ENCODE results near the gene APOBEC3G. TPM values are rescaled to one million over a fixed set of nuclear protein-coding genes. Genes with fewer than 3 reads are reported as not detected.
"Not testable (repeated sequence)": the region's sequence is repeated elsewhere in the genome, so short reads cannot be mapped to it uniquely, and the experiment has no call there.

Gene APOBEC3G
- total and polyA plus RNA-seq, 2 experiments from 2014 or later: 1.3 to 4.6 TPM

DNA sequence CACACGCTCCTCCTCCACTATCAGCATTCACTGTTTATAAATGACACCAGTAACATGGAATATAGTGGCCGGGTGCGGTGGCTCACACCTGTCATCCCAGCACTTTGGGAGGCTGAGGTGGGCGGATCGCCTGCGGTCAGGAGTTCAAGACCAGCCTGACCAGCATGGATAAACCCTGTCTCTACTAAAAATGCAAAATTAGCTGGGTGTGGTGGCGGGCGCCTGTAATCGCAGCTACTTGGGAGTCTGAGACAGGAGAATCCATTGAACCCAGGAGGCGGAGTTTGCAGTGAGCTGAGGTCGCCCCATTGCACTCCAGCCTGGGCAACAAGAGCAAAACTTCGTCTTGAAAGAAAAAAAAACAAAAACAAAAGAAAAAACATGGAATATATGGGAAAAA, 837 bp downstream of the APOBEC3G start:
- H3K36me3 ChIP-seq (replicated peaks; ENCODE audit: insufficient read depth, low read depth); H3K4me3 ChIP-seq; H3K4me2 ChIP-seq; H2AFZ ChIP-seq; H3K4me1 ChIP-seq (ENCODE audit: insufficient read depth); H3K9me2 ChIP-seq (replicated peaks; ENCODE audit: insufficient read depth); DNase-seq (ENCODE audit: low spot score); H3K79me2 ChIP-seq; H3K9me3 ChIP-seq (ENCODE audit: low read depth); H3K27ac ChIP-seq; H3K27me3 ChIP-seq; H4K20me1 ChIP-seq (ENCODE audit: insufficient read depth, poor library complexity, severe bottlenecking): not testable (repeated sequence)
- WGBS (ENCODE audit: low lambda C conversion rate, missing lambda C conversion rate): 97% methylated on average over 12 of the region's 12 CpGs

DNA sequence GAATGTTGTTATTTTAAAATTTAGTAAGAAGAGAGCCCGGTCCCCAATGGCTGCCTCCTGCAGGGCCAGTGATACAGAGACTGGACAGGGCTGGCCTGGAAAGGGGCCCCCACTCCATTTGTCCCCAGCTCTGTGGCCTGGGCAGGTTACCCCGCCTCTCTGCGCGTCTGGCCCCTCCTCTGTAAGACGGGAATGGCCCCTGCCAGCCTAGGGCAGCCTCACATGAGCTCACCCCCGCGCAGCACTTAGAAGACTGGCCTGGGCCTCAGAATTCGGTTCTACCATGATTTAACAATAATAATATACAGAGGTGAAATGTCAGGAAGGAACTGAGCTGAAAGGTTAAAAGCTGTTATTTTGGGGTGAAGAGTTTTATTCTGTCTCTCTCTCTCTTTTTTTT, 1.3 kb downstream of the APOBEC3G start:
- Histone ChIP-seq H4K20me1 (ENCODE audit: insufficient read depth, poor library complexity, severe bottlenecking) (no peaks in the 10 kb centered on the region), H3K9me2 (replicated peaks; ENCODE audit: insufficient read depth) (no peaks in the 10 kb centered on the region), H3K9me3 (ENCODE audit: low read depth) (no peaks in the 10 kb centered on the region), H3K36me3 (replicated peaks; ENCODE audit: insufficient read depth, low read depth) (no peaks in the 10 kb centered on the region), H2AFZ (no peak overlapping the region), H3K27ac (no peak overlapping the region), H3K79me2 (no peaks in the 10 kb centered on the region), H3K4me2 (no peak overlapping the region), H3K4me1 (ENCODE audit: insufficient read depth) (no peaks in the 10 kb centered on the region), H3K4me3 (no peak overlapping the region), H3K27me3 (no peaks in the 10 kb centered on the region)
- WGBS (ENCODE audit: low lambda C conversion rate, missing lambda C conversion rate): 96% methylated on average over 8 of the region's 8 CpGs
- no peak for DNase-seq (ENCODE audit: low spot score)
- TF ChIP-seq, protein P1, sequence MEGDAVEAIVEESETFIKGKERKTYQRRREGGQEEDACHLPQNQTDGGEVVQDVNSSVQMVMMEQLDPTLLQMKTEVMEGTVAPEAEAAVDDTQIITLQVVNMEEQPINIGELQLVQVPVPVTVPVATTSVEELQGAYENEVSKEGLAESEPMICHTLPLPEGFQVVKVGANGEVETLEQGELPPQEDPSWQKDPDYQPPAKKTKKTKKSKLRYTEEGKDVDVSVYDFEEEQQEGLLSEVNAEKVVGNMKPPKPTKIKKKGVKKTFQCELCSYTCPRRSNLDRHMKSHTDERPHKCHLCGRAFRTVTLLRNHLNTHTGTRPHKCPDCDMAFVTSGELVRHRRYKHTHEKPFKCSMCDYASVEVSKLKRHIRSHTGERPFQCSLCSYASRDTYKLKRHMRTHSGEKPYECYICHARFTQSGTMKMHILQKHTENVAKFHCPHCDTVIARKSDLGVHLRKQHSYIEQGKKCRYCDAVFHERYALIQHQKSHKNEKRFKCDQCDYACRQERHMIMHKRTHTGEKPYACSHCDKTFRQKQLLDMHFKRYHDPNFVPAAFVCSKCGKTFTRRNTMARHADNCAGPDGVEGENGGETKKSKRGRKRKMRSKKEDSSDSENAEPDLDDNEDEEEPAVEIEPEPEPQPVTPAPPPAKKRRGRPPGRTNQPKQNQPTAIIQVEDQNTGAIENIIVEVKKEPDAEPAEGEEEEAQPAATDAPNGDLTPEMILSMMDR (IDR thresholded peaks at IDR 0.05; ENCODE audit: poor library complexity): no peak
- TF ChIP-seq EZH2phosphoT487 (IDR thresholded peaks at IDR 0.05; ENCODE audit: low read depth, severe bottlenecking, unreplicated experiment): no peak
- no peak for TF ChIP-seq EZH2 (IDR thresholded peaks at IDR 0.05; ENCODE audit: borderline replicate concordance)

GRCh38 chr22:39079054-39079637, 2.1 kb downstream of the APOBEC3G start:
- not testable (repeated sequence) for H3K4me3 ChIP-seq; H3K9me3 ChIP-seq (ENCODE audit: low read depth); H3K79me2 ChIP-seq; H4K20me1 ChIP-seq (ENCODE audit: insufficient read depth, poor library complexity, severe bottlenecking); H2AFZ ChIP-seq; H3K27me3 ChIP-seq; DNase-seq (ENCODE audit: low spot score); H3K36me3 ChIP-seq (replicated peaks; ENCODE audit: insufficient read depth, low read depth); H3K4me1 ChIP-seq (ENCODE audit: insufficient read depth); H3K9me2 ChIP-seq (replicated peaks; ENCODE audit: insufficient read depth); H3K27ac ChIP-seq; H3K4me2 ChIP-seq
- WGBS (ENCODE audit: low lambda C conversion rate, missing lambda C conversion rate): 95% methylated on average over 24 of the region's 24 CpGs

GRCh38 chr22:39080052-39080762, 3.1 kb downstream of the APOBEC3G start:
- no peaks in the 10 kb centered on the region for H3K79me2 ChIP-seq
- no peaks in the 10 kb centered on the region for H3K4me1 ChIP-seq (ENCODE audit: insufficient read depth)
- H3K9me2 ChIP-seq (replicated peaks; ENCODE audit: insufficient read depth): no peaks in the 10 kb centered on the region
- H3K9me3 ChIP-seq (ENCODE audit: low read depth): no peaks in the 10 kb centered on the region
- H2AFZ ChIP-seq: no peak overlapping the region
- no peak for TF ChIP-seq EZH2 (IDR thresholded peaks at IDR 0.05; ENCODE audit: borderline replicate concordance)
- no peak for TF ChIP-seq EZH2phosphoT487 (IDR thresholded peaks at IDR 0.05; ENCODE audit: low read depth, severe bottlenecking, unreplicated experiment)
- TF ChIP-seq, protein P1 (IDR thresholded peaks at IDR 0.05; ENCODE audit: poor library complexity): no peak
- no peaks in the 10 kb centered on the region for H3K36me3 ChIP-seq (replicated peaks; ENCODE audit: insufficient read depth, low read depth)
- 86% methylated on average over 9 of the region's 9 CpGs for WGBS (ENCODE audit: low lambda C conversion rate, missing lambda C conversion rate)
- no peak overlapping the region for H3K4me3 ChIP-seq
- H3K27ac ChIP-seq: no peak overlapping the region
- no peaks in the 10 kb centered on the region for H4K20me1 ChIP-seq (ENCODE audit: insufficient read depth, poor library complexity, severe bottlenecking)
- DNase-seq (ENCODE audit: low spot score): no peak
- H3K27me3 ChIP-seq: no peaks in the 10 kb centered on the region
- no peak overlapping the region for H3K4me2 ChIP-seq
